ENCODE measurements around the gene MEOX2.

MEOX2 gene

GRCh38 chr7:15610503-15610902 lies 76.0 kb downstream of the MEOX2 start:
- H3K4me1 ChIP-seq (ENCODE audit: control insufficient read depth in 1 of 2, insufficient read depth in 2 of 2, low read length in 2 of 2) = no peaks in the 10 kb centered on the region
- H3K27me3 ChIP-seq (ENCODE audit: low read depth, low read length) = no peaks in the 10 kb centered on the region
- no peak overlapping the region for H3K27ac ChIP-seq (ENCODE audit: low read length)
- H3K36me3 ChIP-seq (ENCODE audit: control insufficient read depth in 1 of 2, insufficient read depth in 2 of 2, low read length in 2 of 2) = no peaks in the 10 kb centered on the region
- H3K9me3 ChIP-seq (ENCODE audit: control insufficient read depth in 1 of 2, low read length in 2 of 2) = no peaks in the 10 kb centered on the region
- H3K4me3 ChIP-seq (ENCODE audit: low read depth in 1 of 2, low read length in 2 of 2) = no peak overlapping the region

GRCh38 chr7:15609287-15609686 lies 77.2 kb downstream of the MEOX2 start:
- Histone ChIP-seq H3K27ac (ENCODE audit: low read length) (no peak overlapping the region), H3K27me3 (ENCODE audit: low read depth, low read length) (no peaks in the 10 kb centered on the region), H3K4me1 (ENCODE audit: control insufficient read depth in 1 of 2, insufficient read depth in 2 of 2, low read length in 2 of 2) (no peaks in the 10 kb centered on the region), H3K4me3 (ENCODE audit: low read depth in 1 of 2, low read length in 2 of 2) (no peak overlapping the region), H3K9me3 (ENCODE audit: control insufficient read depth in 1 of 2, low read length in 2 of 2) (no peaks in the 10 kb centered on the region), H3K36me3 (ENCODE audit: control insufficient read depth in 1 of 2, insufficient read depth in 2 of 2, low read length in 2 of 2) (no peaks in the 10 kb centered on the region)

DNA sequence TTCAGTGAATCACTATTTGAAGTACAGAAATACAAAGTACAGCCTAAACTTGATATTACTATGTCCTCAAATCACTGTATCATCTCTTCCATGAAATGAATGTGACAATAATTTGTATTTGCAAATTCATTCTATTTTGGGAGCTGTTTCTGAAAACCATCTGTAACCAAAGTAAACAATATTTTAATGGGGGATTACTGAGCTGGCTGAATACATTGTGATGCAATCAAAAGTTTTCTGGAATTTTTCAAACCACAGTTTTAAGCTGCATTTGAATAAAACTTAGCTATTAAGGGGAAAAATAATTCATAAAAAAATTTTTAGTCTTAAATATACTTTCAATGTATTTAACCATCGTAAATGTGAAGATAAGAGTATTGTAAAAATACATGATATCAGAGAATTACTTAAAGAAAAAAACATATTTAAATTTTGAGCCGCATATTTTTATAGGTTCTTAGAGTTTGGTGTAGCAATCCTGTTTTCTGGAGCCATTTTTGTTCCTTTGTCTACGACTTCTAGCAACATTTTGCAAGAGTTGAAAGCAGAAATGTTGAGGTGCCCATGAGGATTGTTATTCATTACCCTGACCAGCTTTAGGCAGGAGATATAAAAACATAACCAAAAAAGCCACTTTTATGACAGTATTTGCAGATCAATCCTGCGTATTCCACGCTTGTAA lies 78.8 kb downstream of the MEOX2 start:
- H3K36me3 ChIP-seq (ENCODE audit: control insufficient read depth in 1 of 2, insufficient read depth in 2 of 2, low read length in 2 of 2) = no peaks in the 10 kb centered on the region
- H3K27me3 ChIP-seq (ENCODE audit: low read depth, low read length) = no peaks in the 10 kb centered on the region
- no peaks in the 10 kb centered on the region for H3K9me3 ChIP-seq (ENCODE audit: control insufficient read depth in 1 of 2, low read length in 2 of 2)
- no peak overlapping the region for H3K27ac ChIP-seq (ENCODE audit: low read length)
- no peaks in the 10 kb centered on the region for H3K4me1 ChIP-seq (ENCODE audit: control insufficient read depth in 1 of 2, insufficient read depth in 2 of 2, low read length in 2 of 2)
- H3K4me3 ChIP-seq (ENCODE audit: low read depth in 1 of 2, low read length in 2 of 2) = no peak overlapping the region

DNA sequence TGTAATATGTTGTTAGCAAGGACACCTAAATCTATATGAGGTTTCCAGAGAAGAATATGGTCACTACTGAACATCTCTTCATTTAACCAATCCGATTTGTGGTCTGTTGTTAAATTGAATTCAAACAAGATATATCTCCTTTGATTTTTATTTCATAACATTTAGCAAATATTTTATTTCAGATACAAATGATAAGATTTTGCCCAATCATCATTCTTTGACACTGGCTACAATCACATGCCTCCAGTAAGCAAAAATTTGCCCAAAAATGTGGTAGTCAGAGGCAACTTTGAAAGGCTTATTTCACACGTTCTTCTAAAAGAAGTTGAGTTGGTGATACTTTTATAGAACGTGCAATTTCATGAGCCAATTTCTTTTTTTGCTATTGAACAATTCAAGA lies 79.9 kb downstream of the MEOX2 start:
- Histone ChIP-seq H3K27me3 (ENCODE audit: low read depth, low read length) (no peaks in the 10 kb centered on the region), H3K4me3 (ENCODE audit: low read depth in 1 of 2, low read length in 2 of 2) (no peak overlapping the region), H3K4me1 (ENCODE audit: control insufficient read depth in 1 of 2, insufficient read depth in 2 of 2, low read length in 2 of 2) (no peaks in the 10 kb centered on the region), H3K27ac (ENCODE audit: low read length) (no peak overlapping the region), H3K36me3 (ENCODE audit: control insufficient read depth in 1 of 2, insufficient read depth in 2 of 2, low read length in 2 of 2) (no peaks in the 10 kb centered on the region), H3K9me3 (ENCODE audit: control insufficient read depth in 1 of 2, low read length in 2 of 2) (no peaks in the 10 kb centered on the region)

DNA sequence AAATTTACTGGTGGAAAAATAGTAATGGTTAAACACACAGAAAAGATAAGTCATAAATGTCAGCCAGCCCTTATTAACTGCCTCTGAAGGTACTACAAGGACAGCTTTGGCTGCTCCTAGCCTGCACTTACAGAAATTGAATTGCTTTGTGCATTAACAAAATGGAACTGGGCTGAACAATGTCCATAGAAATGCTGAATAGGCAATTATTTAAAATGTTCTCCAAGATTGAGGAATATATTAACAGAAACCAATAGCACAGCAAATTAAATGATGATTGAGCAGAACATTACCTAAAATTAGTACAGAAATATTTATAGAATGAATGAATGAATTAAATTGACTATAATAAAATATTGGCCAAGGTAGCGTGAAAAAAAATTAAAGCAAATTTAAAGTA lies 82.3 kb downstream of the MEOX2 start:
- Histone ChIP-seq H3K4me3 (ENCODE audit: low read depth in 1 of 2, low read length in 2 of 2) (no peak overlapping the region), H3K9me3 (ENCODE audit: control insufficient read depth in 1 of 2, low read length in 2 of 2) (no peaks in the 10 kb centered on the region)

DNA sequence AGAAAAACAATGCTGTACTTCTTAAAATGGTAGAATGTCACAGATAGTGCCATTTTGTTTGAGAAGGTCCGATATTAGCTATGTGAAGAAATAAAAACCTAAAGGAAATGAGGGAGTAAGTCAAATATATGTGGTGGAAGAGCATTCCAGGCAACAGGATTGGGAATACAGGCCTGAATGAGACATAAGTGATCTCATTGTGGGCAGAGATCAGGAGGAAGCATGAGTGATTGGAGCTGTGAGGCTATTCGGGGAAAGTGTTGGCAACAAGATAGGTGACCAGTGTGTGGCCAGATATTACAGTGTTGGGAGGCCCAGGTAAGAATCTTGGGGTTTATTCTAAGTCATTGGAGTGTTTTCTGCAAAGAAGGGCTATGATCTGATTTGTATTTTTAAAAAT lies 83.4 kb downstream of the MEOX2 start:
- no peaks in the 10 kb centered on the region for H3K36me3 ChIP-seq (ENCODE audit: control insufficient read depth in 1 of 2, insufficient read depth in 2 of 2, low read length in 2 of 2)
- no peak overlapping the region for H3K27ac ChIP-seq (ENCODE audit: low read length)
- H3K4me3 ChIP-seq (ENCODE audit: low read depth in 1 of 2, low read length in 2 of 2) = no peak overlapping the region
- H3K4me1 ChIP-seq (ENCODE audit: control insufficient read depth in 1 of 2, insufficient read depth in 2 of 2, low read length in 2 of 2) = no peaks in the 10 kb centered on the region
- no peaks in the 10 kb centered on the region for H3K27me3 ChIP-seq (ENCODE audit: low read depth, low read length)
- H3K9me3 ChIP-seq (ENCODE audit: control insufficient read depth in 1 of 2, low read length in 2 of 2) = no peaks in the 10 kb centered on the region

More for the DNA sequence above, 82.3 kb downstream of the MEOX2 start:
- no peaks in the 10 kb centered on the region for H3K36me3 ChIP-seq (ENCODE audit: control insufficient read depth in 1 of 2, insufficient read depth in 2 of 2, low read length in 2 of 2)
- no peak overlapping the region for H3K27ac ChIP-seq (ENCODE audit: low read length)
- no peaks in the 10 kb centered on the region for H3K27me3 ChIP-seq (ENCODE audit: low read depth, low read length)
- H3K4me1 ChIP-seq (ENCODE audit: control insufficient read depth in 1 of 2, insufficient read depth in 2 of 2, low read length in 2 of 2) = no peaks in the 10 kb centered on the region

DNA sequence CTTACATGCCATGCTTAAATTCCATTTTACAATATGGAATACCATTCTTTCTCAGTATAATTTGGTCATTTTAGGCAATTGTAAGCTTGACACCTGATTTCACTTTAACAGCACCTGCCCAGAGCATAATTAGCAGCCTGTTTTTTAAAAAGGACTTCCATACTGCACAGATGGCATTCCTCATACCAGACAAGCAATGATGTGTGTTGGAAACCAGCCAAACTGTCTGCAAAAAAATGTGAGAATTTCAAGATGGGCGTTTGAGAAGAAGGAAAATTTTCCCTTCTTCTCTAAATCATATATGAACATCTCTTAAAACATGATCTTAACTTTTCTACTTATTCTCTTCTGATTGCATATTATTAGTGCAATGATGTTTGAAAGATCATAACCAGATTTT lies 84.2 kb downstream of the MEOX2 start:
- Histone ChIP-seq H3K4me3 (ENCODE audit: low read depth in 1 of 2, low read length in 2 of 2) (no peak overlapping the region), H3K27me3 (ENCODE audit: low read depth, low read length) (no peaks in the 10 kb centered on the region), H3K9me3 (ENCODE audit: control insufficient read depth in 1 of 2, low read length in 2 of 2) (no peaks in the 10 kb centered on the region), H3K4me1 (ENCODE audit: control insufficient read depth in 1 of 2, insufficient read depth in 2 of 2, low read length in 2 of 2) (no peaks in the 10 kb centered on the region), H3K36me3 (ENCODE audit: control insufficient read depth in 1 of 2, insufficient read depth in 2 of 2, low read length in 2 of 2) (no peaks in the 10 kb centered on the region), H3K27ac (ENCODE audit: low read length) (no peak overlapping the region)

GRCh38 chr7:15601175-15601574 lies 85.3 kb downstream of the MEOX2 start:
- H3K4me1 ChIP-seq (ENCODE audit: control insufficient read depth in 1 of 2, insufficient read depth in 2 of 2, low read length in 2 of 2) = no peaks in the 10 kb centered on the region
- no peaks in the 10 kb centered on the region for H3K27me3 ChIP-seq (ENCODE audit: low read depth, low read length)
- no peak overlapping the region for H3K4me3 ChIP-seq (ENCODE audit: low read depth in 1 of 2, low read length in 2 of 2)
- H3K36me3 ChIP-seq (ENCODE audit: control insufficient read depth in 1 of 2, insufficient read depth in 2 of 2, low read length in 2 of 2) = no peaks in the 10 kb centered on the region
- H3K9me3 ChIP-seq (ENCODE audit: control insufficient read depth in 1 of 2, low read length in 2 of 2) = no peaks in the 10 kb centered on the region
- no peak overlapping the region for H3K27ac ChIP-seq (ENCODE audit: low read length)

- no peak overlapping the region for H3K4me3 ChIP-seq (ENCODE audit: low read depth in 1 of 2, low read length in 2 of 2)
- no peaks in the 10 kb centered on the region for H3K9me3 ChIP-seq (ENCODE audit: control insufficient read depth in 1 of 2, low read length in 2 of 2)
- no peaks in the 10 kb centered on the region for H3K36me3 ChIP-seq (ENCODE audit: control insufficient read depth in 1 of 2, insufficient read depth in 2 of 2, low read length in 2 of 2)
- no peaks in the 10 kb centered on the region for H3K4me1 ChIP-seq (ENCODE audit: control insufficient read depth in 1 of 2, insufficient read depth in 2 of 2, low read length in 2 of 2)
- H3K27ac ChIP-seq (ENCODE audit: low read length) = no peak overlapping the region
- no peaks in the 10 kb centered on the region for H3K27me3 ChIP-seq (ENCODE audit: low read depth, low read length)
Measured at GRCh38 chr7:15600298-15600697, 86.2 kb downstream of the MEOX2 start.

DNA sequence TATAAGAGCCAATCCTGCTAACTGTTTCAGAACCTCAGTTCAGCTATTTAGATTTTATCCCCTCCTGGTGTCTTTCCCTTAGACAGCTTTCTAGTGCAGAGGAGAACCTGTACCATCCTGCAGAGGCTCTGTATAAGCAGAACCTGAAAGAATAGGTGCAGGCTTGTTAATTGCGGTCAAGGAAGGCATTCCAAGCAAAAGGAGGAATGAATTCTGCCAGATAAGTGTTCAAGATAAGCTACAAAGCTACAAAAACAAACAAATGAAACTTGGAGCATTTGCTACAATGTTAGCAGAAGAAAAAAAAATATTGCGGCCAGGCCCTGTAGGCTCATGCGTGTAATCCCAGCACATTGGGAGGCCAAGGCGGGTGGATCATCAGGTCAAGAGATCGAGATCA lies 92.0 kb downstream of the MEOX2 start:
- Histone ChIP-seq H3K27me3 (ENCODE audit: low read depth, low read length) (no peaks in the 10 kb centered on the region), H3K36me3 (ENCODE audit: control insufficient read depth in 1 of 2, insufficient read depth in 2 of 2, low read length in 2 of 2) (no peaks in the 10 kb centered on the region), H3K27ac (ENCODE audit: low read length) (no peak overlapping the region), H3K4me3 (ENCODE audit: low read depth in 1 of 2, low read length in 2 of 2) (no peak overlapping the region), H3K4me1 (ENCODE audit: control insufficient read depth in 1 of 2, insufficient read depth in 2 of 2, low read length in 2 of 2) (no peaks in the 10 kb centered on the region), H3K9me3 (ENCODE audit: control insufficient read depth in 1 of 2, low read length in 2 of 2) (no peaks in the 10 kb centered on the region)

DNA sequence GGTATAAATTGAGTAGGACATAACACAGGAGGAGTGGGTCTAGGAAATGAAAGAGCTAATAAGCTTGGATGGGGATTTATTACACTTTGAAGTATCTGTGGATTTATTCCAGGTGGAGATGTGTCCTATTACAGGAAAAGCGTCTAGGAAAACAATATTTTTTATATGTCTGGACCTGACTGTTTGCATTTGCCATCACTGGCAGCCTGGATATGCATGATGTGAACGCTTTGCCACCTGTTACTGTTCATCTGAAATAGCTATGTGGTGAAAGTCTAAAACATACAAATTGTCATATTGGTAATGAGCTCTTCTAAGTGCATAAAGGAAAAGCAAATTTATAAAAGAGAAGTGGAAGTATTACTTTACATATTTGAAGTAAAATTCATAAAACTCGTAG lies 93.1 kb downstream of the MEOX2 start:
- H3K9me3 ChIP-seq (ENCODE audit: control insufficient read depth in 1 of 2, low read length in 2 of 2) = no peaks in the 10 kb centered on the region
- H3K36me3 ChIP-seq (ENCODE audit: control insufficient read depth in 1 of 2, insufficient read depth in 2 of 2, low read length in 2 of 2) = no peaks in the 10 kb centered on the region
- H3K4me3 ChIP-seq (ENCODE audit: low read depth in 1 of 2, low read length in 2 of 2) = no peak overlapping the region
- no peak overlapping the region for H3K27ac ChIP-seq (ENCODE audit: low read length)
- H3K27me3 ChIP-seq (ENCODE audit: low read depth, low read length) = no peaks in the 10 kb centered on the region
- H3K4me1 ChIP-seq (ENCODE audit: control insufficient read depth in 1 of 2, insufficient read depth in 2 of 2, low read length in 2 of 2) = no peaks in the 10 kb centered on the region

GRCh38 chr7:15586266-15586665 lies 100.2 kb downstream of the MEOX2 start:
- no peak overlapping the region for H3K27ac ChIP-seq (ENCODE audit: low read length)

More at GRCh38 chr7:15586266-15586665, 100.2 kb downstream of the MEOX2 start:
- Histone ChIP-seq H3K27me3 (ENCODE audit: low read depth, low read length) (no peaks in the 10 kb centered on the region), H3K4me1 (ENCODE audit: control insufficient read depth in 1 of 2, insufficient read depth in 2 of 2, low read length in 2 of 2) (peaks cover 0 to 4% of the 10 kb centered on the region in 2 donors), H3K4me3 (ENCODE audit: low read depth in 1 of 2, low read length in 2 of 2) (no peak overlapping the region), H3K9me3 (ENCODE audit: control insufficient read depth in 1 of 2, low read length in 2 of 2) (peaks cover 0 to 5% of the 10 kb centered on the region in 2 donors), H3K36me3 (ENCODE audit: control insufficient read depth in 1 of 2, insufficient read depth in 2 of 2, low read length in 2 of 2) (no peaks in the 10 kb centered on the region)
